Caco-2 (cell line): ENCODE measurements around the gene FAM89B. TPM values are rescaled to one million over a fixed set of nuclear protein-coding genes. Genes with fewer than 3 reads are reported as not detected.

ENCODE experiments used
- BruUV-seq: library from RNA; stranded (reverse); fragments of 400-500 nt; replicated peaks from 2 replicates; lab custom pipeline; 2021; lab: Mats Ljungman, UMichigan
- CTCF ChIA-PET: fragments of 300-600 bp; sonication (Branson Sonifier 250); formaldehyde crosslinking; loops from one replicate; lab custom pipeline; 2022; ENCODE audit warnings: antibody characterized with exemption; lab: Charles Lee
- POLR2A ChIA-PET: fragments of 300-600 bp; sonication (Branson Sonifier 250); formaldehyde crosslinking; loops from one replicate; lab custom pipeline; 2022; ENCODE audit warnings: antibody characterized with exemption; lab: Charles Lee
- DNase-seq, 2 experiments: peaks; one replicate each; pipeline versions ENCODE4 v3.0.0 to v3.0.0-alpha.2; 2020 to 2022
- H3K27me3 ChIP-seq: replicated peaks from 2 replicates; pipeline ENCODE4 v1.6.0; 2011; ENCODE audit warnings: low read length; ENCODE audit not compliant: control insufficient read depth, insufficient read depth
- H3K36me3 ChIP-seq: 2 replicates; pipeline ENCODE4 v1.5.1; 2011; ENCODE audit warnings: low read length; ENCODE audit not compliant: control insufficient read depth, insufficient read depth
- H3K4me1 ChIP-seq: fragments of 250-450 bp; sonication (Bioruptor Pico); 2 replicates; pipeline ENCODE4 v1.5.1; 2020; ENCODE audit warnings: mild to moderate bottlenecking
- H3K4me3 ChIP-seq: 2 replicates; pipeline ENCODE4 v1.5.1; 2011; ENCODE audit warnings: low read depth, mild to moderate bottlenecking, control low read depth, low read length
- H3K9me3 ChIP-seq: fragments of 250-450 bp; sonication (Bioruptor Pico); 2 replicates; pipeline ENCODE4 v1.5.1; 2020; ENCODE audit warnings: mild to moderate bottlenecking, moderate library complexity
- H3K27ac Mint-ChIP-seq: one replicate; pipeline ENCODE4 v1.8.0; 2022; ENCODE audit warnings: mixed read lengths; ENCODE audit not compliant: unreplicated experiment
- H3K27me3 Mint-ChIP-seq: one replicate; pipeline ENCODE4 v1.8.0; 2022; ENCODE audit warnings: mixed read lengths; ENCODE audit not compliant: insufficient read depth, unreplicated experiment
- H3K36me3 Mint-ChIP-seq: one replicate; pipeline ENCODE4 v1.8.0; 2022; ENCODE audit warnings: mild to moderate bottlenecking, mixed read lengths; ENCODE audit not compliant: insufficient read depth, unreplicated experiment
- H3K4me1 Mint-ChIP-seq: one replicate; pipeline ENCODE4 v1.8.0; 2022; ENCODE audit warnings: low read depth, mixed read lengths; ENCODE audit not compliant: unreplicated experiment
- H3K4me3 Mint-ChIP-seq: one replicate; pipeline ENCODE4 v1.8.0; 2022; ENCODE audit warnings: mild to moderate bottlenecking, moderate library complexity, mixed read lengths; ENCODE audit not compliant: unreplicated experiment
- H3K9me3 Mint-ChIP-seq: one replicate; pipeline ENCODE4 v1.8.0; 2022; ENCODE audit warnings: mixed read lengths; ENCODE audit not compliant: unreplicated experiment
- CTCF ChIP-seq, 2 experiments: fragments of 200-600 bp in 1 of 2; IDR thresholded peaks; 1 replicate in 1 of 2; 2 replicates in 1 of 2; pipeline versions ENCODE4 v1.5.1 to v1.8.0; 2011 to 2022; ENCODE audit warnings: antibody characterized with exemption in 1 of 2, control low read depth in 1 of 2, inconsistent platforms in 1 of 2, low read depth in 1 of 2, low read length in 1 of 2, mild to moderate bottlenecking in 1 of 2, moderate library complexity in 1 of 2; ENCODE audit not compliant: insufficient read depth in 1 of 2, severe bottlenecking in 1 of 2, unreplicated experiment in 1 of 2
- intact Hi-C: fragments of 100-400 bp; cut with micrococcal nuclease; formaldehyde crosslinking; loops from one replicate; pipeline ENCODE4 v1.10.0; 2022; ENCODE audit not compliant: unreplicated experiment
- total RNA-seq: library from RNA; stranded (reverse); gene quantifications from 2 replicates; pipeline ENCODE4 v1.2.3, GENCODE V29; 2022

Gene FAM89B
- total RNA-seq, 1 experiment from 2014 or later, result 26.9 TPM

GRCh38 chr11:65615950-65616574 is 43.7 kb downstream of the FAM89B start:
- Histone ChIP-seq H3K9me3 (no peaks in the 10 kb centered on the region), H3K4me3 (peak overlapping the region; percentile 85), H3K27me3 (no peaks in the 10 kb centered on the region), H3K36me3 (peaks cover 8% of the 10 kb centered on the region), H3K4me1 (peaks cover 20% of the 10 kb centered on the region)
- peak; percentile 78 to 80 for DNase-seq
- Mint-ChIP-seq H3K27me3 (no peaks in the 10 kb centered on the region), H3K4me1 (peaks cover 17% of the 10 kb centered on the region), H3K9me3 (no peaks in the 10 kb centered on the region), H3K36me3 (peaks cover 67% of the 10 kb centered on the region), H3K4me3 (peak overlapping the region; percentile 96), H3K27ac (peak overlapping the region; percentile 96)
- ChIA-PET CTCF (interaction anchor here (0.7 to 1.8 kb wide), 7 partner anchors 22 to 275 kb away, joined by 3 to 8 read pairs (median 3); partner anchors contain the start of genes CCDC85B and FIBP), POLR2A (interaction anchor here (0.5 to 1.2 kb wide), 6 partner anchors 9 to 229 kb away, joined by 3 to 11 read pairs (median 6); partner anchors contain the start of gene ZNRD2)
- TF ChIP-seq CTCF (IDR thresholded peaks at IDR 0.05; ENCODE audit: insufficient read depth in 1 of 2, low read depth in 1 of 2, low read length in 1 of 2, severe bottlenecking in 1 of 2, unreplicated experiment in 1 of 2), result no peak
- intact Hi-C loops, result loop anchor here (1.0 to 2.0 kb wide), 4 partner anchors 9 to 47 kb away; partner anchors contain the start of genes FAM89B and RELA
- no TSS peak for BruUV-seq

- Histone ChIP-seq H3K4me1 (peaks cover 20% of the 10 kb centered on the region), H3K27me3 (no peaks in the 10 kb centered on the region), H3K9me3 (no peaks in the 10 kb centered on the region), H3K4me3 (peak overlapping the region; percentile 85), H3K36me3 (peaks cover 8% of the 10 kb centered on the region)
- TSS peak; percentile 10 for BruUV-seq
- no peak for TF ChIP-seq CTCF (IDR thresholded peaks at IDR 0.05; ENCODE audit: insufficient read depth in 1 of 2, low read depth in 1 of 2, low read length in 1 of 2, severe bottlenecking in 1 of 2, unreplicated experiment in 1 of 2)
- intact Hi-C loops, result no loop called here
- Mint-ChIP-seq H3K27ac (peak overlapping the region; percentile 96), H3K36me3 (peaks cover 69% of the 10 kb centered on the region), H3K9me3 (no peaks in the 10 kb centered on the region), H3K4me1 (peaks cover 17% of the 10 kb centered on the region), H3K27me3 (no peaks in the 10 kb centered on the region), H3K4me3 (peak overlapping the region; percentile 96)
- POLR2A ChIA-PET, result interaction anchor here (0.5 kb wide), 1 partner anchor 228 kb away, joined by 6 read pairs; no protein-coding TSS in a partner anchor
- DNase-seq, result no peak
- CTCF ChIA-PET, result no interaction called here
Observed at GRCh38 chr11:65616575-65617001, 44.2 kb downstream of the FAM89B start.

GRCh38 chr11:65617136-65617850 is 45.0 kb downstream of the FAM89B start:
- peaks cover 12% of the 10 kb centered on the region for H3K4me1 Mint-ChIP-seq
- H3K4me3 ChIP-seq, result peak overlapping the region; percentile 85
- intact Hi-C loops, result no loop called here
- TF ChIP-seq CTCF (IDR thresholded peaks at IDR 0.05; ENCODE audit: insufficient read depth in 1 of 2, low read depth in 1 of 2, low read length in 1 of 2, severe bottlenecking in 1 of 2, unreplicated experiment in 1 of 2), result no peak
- DNase-seq, result no peak
- H3K27ac Mint-ChIP-seq, result peak overlapping the region; percentile 96
- peaks cover 17% of the 10 kb centered on the region for H3K4me1 ChIP-seq
- POLR2A ChIA-PET, result no interaction called here
- BruUV-seq, result no TSS peak
- no peaks in the 10 kb centered on the region for H3K27me3 Mint-ChIP-seq
- peaks cover 6% of the 10 kb centered on the region for H3K36me3 ChIP-seq
- H3K9me3 Mint-ChIP-seq, result no peaks in the 10 kb centered on the region
- peak overlapping the region; percentile 96 for H3K4me3 Mint-ChIP-seq
- H3K27me3 ChIP-seq, result no peaks in the 10 kb centered on the region
- H3K36me3 Mint-ChIP-seq, result peaks cover 69% of the 10 kb centered on the region
- H3K9me3 ChIP-seq, result no peaks in the 10 kb centered on the region
- CTCF ChIA-PET, result no interaction called here
